Measurements from ENCODE around the gene TASL. TPM values are rescaled to one million over a fixed set of nuclear protein-coding genes. Genes with fewer than 3 reads are reported as not detected.

Gene TASL
- not detected in 5 replicates for total RNA-seq (2022; extraction: Qiagen RNA extraction; ENCODE audit: low read depth)

GRCh38 chrX:30577362-30577991 lies at the start of gene TASL:
TASL (minus strand) TSS chrX:30577766; CDS start chrX:30560355, 17,411 bp downstream.

Other genes starting within 250 kb of the TASL start
- gene GK, start 75.7 kb upstream of the TASL start, total RNA-seq (2022; extraction: Qiagen RNA extraction; ENCODE audit: low read depth), result 1.3 to 2.2 TPM (median 2.1 TPM) in 5 replicates